HG03066 (cell line): Measurements from ENCODE around the gene EMD.
"Not testable (repeated sequence)": the region's sequence is repeated elsewhere in the genome, so short reads cannot be mapped to it uniquely, and the experiment has no call there.

Experiments used
- ATAC-seq: cut with Tn5 transposase; IDR thresholded peaks from one replicate; pipeline ENCODE4 v1.9.1; 2021; ENCODE audit warnings: low read depth; ENCODE audit not compliant: unreplicated experiment

Gene EMD

GRCh38 chrX:154378799-154379568 lies at the start of gene EMD:
Gene EMD, plus strand, starts transcription at chrX:154379295. Its CDS starts 190 bp downstream, at chrX:154379485.
- ATAC-seq, result peak; percentile 77

- ATAC-seq, result no peak
These were observed 46.5 kb upstream of the EMD start for GRCh38 chrX:154332561-154332960.

- ATAC-seq, result no peak
These were observed 46.0 kb upstream of the EMD start for GRCh38 chrX:154333116-154333515.

GRCh38 chrX:154333837-154334271 lies 45.2 kb upstream of the EMD start:
- ATAC-seq, result peak; percentile 88

- no peak for ATAC-seq
These were observed 44.6 kb upstream of the EMD start for GRCh38 chrX:154334496-154334895.

- peak; percentile 65 for ATAC-seq
These were observed 37.4 kb upstream of the EMD start for GRCh38 chrX:154341399-154342298.

GRCh38 chrX:154343063-154343462 lies 36.0 kb upstream of the EMD start:
- not testable (repeated sequence) for ATAC-seq

GRCh38 chrX:154343620-154344019 lies 35.5 kb upstream of the EMD start:
- ATAC-seq, result not testable (repeated sequence)

- no peak for ATAC-seq
These were observed 31.0 kb upstream of the EMD start for GRCh38 chrX:154348114-154348531.

GRCh38 chrX:154348646-154349358 lies 30.3 kb upstream of the EMD start:
- no peak for ATAC-seq

GRCh38 chrX:154349359-154349935 lies 29.6 kb upstream of the EMD start:
- ATAC-seq, result no peak

GRCh38 chrX:154349979-154350378 lies 29.1 kb upstream of the EMD start:
- no peak for ATAC-seq

GRCh38 chrX:154350429-154351182 lies 28.5 kb upstream of the EMD start:
- no peak for ATAC-seq

- ATAC-seq, result no peak
These were observed 27.7 kb upstream of the EMD start for GRCh38 chrX:154351183-154352011.

- ATAC-seq, result no peak
These were observed 27.1 kb upstream of the EMD start for GRCh38 chrX:154352012-154352401.

GRCh38 chrX:154352466-154352865 lies 26.6 kb upstream of the EMD start:
- no peak for ATAC-seq

GRCh38 chrX:154353172-154353843 lies 25.8 kb upstream of the EMD start:
- ATAC-seq, result no peak

GRCh38 chrX:154354013-154354412 lies 25.1 kb upstream of the EMD start:
- no peak for ATAC-seq
